GM12878 (cell line): ENCODE results near the gene CEP89. TPM values are rescaled to one million over a fixed set of nuclear protein-coding genes. Genes with fewer than 3 reads are reported as not detected.

Experiments used
- ATAC-seq: fragments of 200-7000 bp; cut with Tn5 transposase; 3 replicates; pipeline ENCODE4 v1.9.1; 2020; ENCODE audit warnings: mild to moderate bottlenecking, moderate library complexity
- BruUV-seq: library from RNA; stranded (reverse); fragments of 400-500 nt; replicated peaks from 2 replicates; lab custom pipeline; 2021; lab: Mats Ljungman, UMichigan
- CTCF ChIA-PET: fragments of 300-600 bp; sonication (Branson Sonifier 250); formaldehyde crosslinking; extraction: SDS; loops from one replicate; lab custom pipeline; 2021; ENCODE audit warnings: inconsistent platforms; lab: Yijun Ruan, JAX
- POLR2A ChIA-PET: fragments of 350-600 bp; formaldehyde crosslinking; extraction: SDS; loops from one replicate; lab custom pipeline; 2021; ENCODE audit warnings: inconsistent platforms; lab: Charles Lee
- RAD21 ChIA-PET: fragments of 300-600 bp; sonication (Branson Sonifier 250); formaldehyde crosslinking; loops from one replicate; lab custom pipeline; 2023; ENCODE audit warnings: antibody characterized with exemption; ENCODE audit not compliant: unreplicated experiment; lab: Charles Lee
- SMC1A ChIA-PET: fragments of 300-600 bp; sonication (Branson Sonifier 250); formaldehyde crosslinking; loops from one replicate; lab custom pipeline; 2023; ENCODE audit not compliant: unreplicated experiment, uncharacterized antibody; lab: Charles Lee
- DNase-seq: peaks from one replicate; pipeline ENCODE4 v3.0.0-alpha.2; 2011; ENCODE audit warnings: low read depth, low spot score
- FAIRE-seq: peaks from 3 replicates; lab custom pipeline; 2011; peaks lifted over from hg19 to GRCh38; lab: Jason Lieb, UNC
- H2AFZ ChIP-seq: 2 replicates; pipeline ENCODE4 v1.6.0; 2011; ENCODE audit warnings: low read depth, low read length, control low read depth; ENCODE audit not compliant: control insufficient read depth
- H3K27ac ChIP-seq: 2 replicates; pipeline ENCODE4 v1.5.1; 2011; ENCODE audit warnings: control low read depth; ENCODE audit not compliant: control insufficient read depth, insufficient read depth
- H3K27me3 ChIP-seq, 2 experiments: replicated peaks in 1 of 2; 2 replicates each; pipeline versions ENCODE4 v1.6.0 to v1.6.1; 2011; ENCODE audit warnings: low read length in 1 of 2; ENCODE audit not compliant: control insufficient read depth in 2 of 2, insufficient read depth in 2 of 2
- H3K36me3 ChIP-seq, 2 experiments: 2 replicates each; pipeline ENCODE4 v1.5.1; 2011; ENCODE audit warnings: low read length in 1 of 2; ENCODE audit not compliant: control insufficient read depth in 2 of 2, insufficient read depth in 2 of 2
- H3K4me1 ChIP-seq: 2 replicates; pipeline ENCODE4 v1.6.1; 2011; ENCODE audit warnings: mild to moderate bottlenecking, low read length, moderate library complexity, mixed read lengths; ENCODE audit not compliant: control insufficient read depth, insufficient read depth
- H3K4me2 ChIP-seq: 2 replicates; pipeline ENCODE4 v1.6.0; 2011; ENCODE audit warnings: control low read depth; ENCODE audit not compliant: control insufficient read depth, insufficient read depth
- H3K4me3 ChIP-seq: fragments of 200-600 bp; sonication (generic); 2 replicates; pipeline ENCODE4 v1.5.1; 2016
- H3K79me2 ChIP-seq: 2 replicates; pipeline ENCODE4 v1.6.0; 2011; ENCODE audit warnings: low read length; ENCODE audit not compliant: control insufficient read depth, insufficient read depth
- H3K9ac ChIP-seq: 2 replicates; pipeline ENCODE4 v1.8.0; 2011; ENCODE audit warnings: low read length, control low read depth, mixed read lengths; ENCODE audit not compliant: control insufficient read depth, insufficient read depth
- H3K9me3 ChIP-seq: replicated peaks from 3 replicates; pipeline ENCODE4 v1.5.1; 2011; ENCODE audit warnings: mild to moderate bottlenecking, low read length; ENCODE audit not compliant: control insufficient read depth, insufficient read depth
- H4K20me1 ChIP-seq: 2 replicates; pipeline ENCODE4 v1.6.0; 2011; ENCODE audit not compliant: control insufficient read depth, insufficient read depth
- ETV6 ChIP-seq, 2 experiments: fragments of 450-650 bp in 1 of 2; IDR thresholded peaks in 1 of 2; conservative IDR thresholded peaks in 1 of 2; 2 replicates each; pipeline ENCODE4 v1.6.1; 2014; ENCODE audit warnings: antibody characterized with exemption in 1 of 2, borderline replicate concordance in 1 of 2, low read depth in 1 of 2, mild to moderate bottlenecking in 1 of 2, moderate library complexity in 1 of 2
- EZH2 ChIP-seq: IDR thresholded peaks from 2 replicates; pipeline ENCODE4 v1.6.1; 2012; ENCODE audit warnings: low read depth, mild to moderate bottlenecking, control low read depth, inconsistent platforms, low read length, borderline replicate concordance; ENCODE audit not compliant: control insufficient read depth
- FOXK2 ChIP-seq: fragments of 450-650 bp; IDR thresholded peaks from 2 replicates; pipeline ENCODE4 v1.6.1; 2017; ENCODE audit warnings: mild to moderate bottlenecking, moderate library complexity
- GATAD2B ChIP-seq: fragments of 450-650 bp; conservative IDR thresholded peaks from 2 replicates; pipeline ENCODE4 v1.6.1; 2017; ENCODE audit warnings: low read depth, mild to moderate bottlenecking, moderate library complexity
- JUNB ChIP-seq: IDR thresholded peaks from 2 replicates; pipeline ENCODE4 v1.6.1; 2016; ENCODE audit warnings: antibody characterized with exemption, mild to moderate bottlenecking
- KDM1A ChIP-seq: fragments of 200-600 bp; sonication (generic); IDR thresholded peaks from 2 replicates; pipeline ENCODE4 v1.6.1; 2016; ENCODE audit warnings: borderline replicate concordance
- MAX ChIP-seq: IDR thresholded peaks from 2 replicates; pipeline ENCODE4 v1.6.1; 2012; ENCODE audit warnings: low read depth, low read length, improper control_type of control experiment
- RELA ChIP-seq: fragments of 450-650 bp; IDR thresholded peaks from 2 replicates; pipeline ENCODE4 v1.8.0; 2014; ENCODE audit warnings: borderline replicate concordance; ENCODE audit not compliant: partially characterized antibody
- SIN3A ChIP-seq: IDR thresholded peaks from 2 replicates; pipeline ENCODE4 v1.6.1; 2012; ENCODE audit warnings: low read depth, low read length, improper control_type of control experiment
- SMAD1 ChIP-seq: fragments of 450-650 bp; IDR thresholded peaks from 2 replicates; pipeline ENCODE4 v1.6.1; 2018; ENCODE audit warnings: mild to moderate bottlenecking, low read depth; ENCODE audit not compliant: partially characterized antibody
- SMC3 ChIP-seq: IDR thresholded peaks from 2 replicates; pipeline ENCODE4 v1.6.1; 2011; ENCODE audit warnings: low read length, improper control_type of control experiment, borderline replicate concordance
- SPI1 ChIP-seq: IDR thresholded peaks from 2 replicates; pipeline ENCODE4 v1.6.1; 2011; ENCODE audit warnings: low read depth, mild to moderate bottlenecking, low read length, moderate library complexity, borderline replicate concordance; ENCODE audit not compliant: insufficient read depth
- STAT1 ChIP-seq: fragments of 450-650 bp; conservative IDR thresholded peaks from 2 replicates; pipeline ENCODE4 v1.6.1; 2014; ENCODE audit warnings: antibody characterized with exemption, mild to moderate bottlenecking
- YBX1 ChIP-seq: fragments of 450-650 bp; IDR thresholded peaks from 2 replicates; pipeline ENCODE4 v1.6.1; 2016; ENCODE audit warnings: antibody characterized with exemption
- ZNF274 ChIP-seq: IDR thresholded peaks from one replicate; pipeline ENCODE4 v1.8.0; 2011; ENCODE audit not compliant: insufficient read length, insufficient read depth
- ZNF384 ChIP-seq: IDR thresholded peaks from 2 replicates; pipeline ENCODE4 v1.6.1; 2012; ENCODE audit warnings: low read depth, mild to moderate bottlenecking, low read length, improper control_type of control experiment, borderline replicate concordance
- WGBS: methylation state at CpG from one replicate; pipeline ENCODE4 v1.1.6; 2016; ENCODE audit warnings: low lambda C conversion rate; ENCODE audit not compliant: insufficient replicate concordance, insufficient coverage; ENCODE audit errors: missing lambda C conversion rate; 5-methylcytosine and 5-hydroxymethylcytosine counted together
- in situ Hi-C: fragments of 300-500 bp; cut with MboI; formaldehyde crosslinking; loops from 9 replicates; pipeline ENCODE4 v1.14.3; 2018; ENCODE audit warnings: mixed read lengths
- intact Hi-C: fragments of 100-400 bp; cut with micrococcal nuclease; formaldehyde crosslinking; loops from one replicate; pipeline ENCODE4 v1.14.2; 2022; ENCODE audit not compliant: unreplicated experiment
- polyA plus RNA-seq, 11 experiments: library from polyadenylated mRNA; depleted of rRNA in 4 of 11; unstranded in 6 of 11; stranded (reverse) in 5 of 11; fragments of >200 nt; fragmentation: Nextera tagmentation in 4 of 11; fragmentation: Illumina TruSeq in 1 of 11; extraction: Ambion mirVana in 4 of 11; extraction: Trizol in 1 of 11; gene quantifications; 1 replicate in 1 of 11; 2 replicates in 10 of 11; pipeline versions ENCODE4 v1.2.1 to v1.2.3, GENCODE V29; 2011 to 2016; ENCODE audit warnings: inconsistent platforms in 2 of 11, missing spikeins in 2 of 11, low read depth in 1 of 11
- total RNA-seq, 4 experiments: library from RNA; depleted of rRNA in 3 of 4; stranded (reverse); fragments of >200 nt in 3 of 4; fragmentation: Illumina TruSeq in 1 of 4; extraction: Trizol in 1 of 4; gene quantifications; 2 replicates each; pipeline versions ENCODE4 v1.2.1 to v1.2.3, GENCODE V29; 2013 to 2021
- TF ChIP-seq, protein P1 (sequence below): IDR thresholded peaks from 2 replicates; pipeline ENCODE4 v1.6.1; 2012; ENCODE audit warnings: low read depth, low read length, improper control_type of control experiment
- TF ChIP-seq, protein P2 (sequence below): IDR thresholded peaks from 2 replicates; pipeline ENCODE4 v1.6.1; 2012; ENCODE audit warnings: low read length, inconsistent platforms

Gene CEP89
- total and polyA plus RNA-seq, 10 of the 15 experiments (the other 5 are each of a cell fraction or from before 2014, with no cell fraction given): 6.0 to 19.3 (median 10.2) TPM

GRCh38 chr19:32891609-32892008 is 80.1 kb downstream of the CEP89 start:
- ChIA-PET POLR2A (no interaction called here), SMC1A (no interaction called here), RAD21 (no interaction called here), CTCF (no interaction called here)
- in situ Hi-C loops (no loop called here), intact Hi-C loops (no loop called here)
- no TSS peak for BruUV-seq
- Histone ChIP-seq H3K9me3 (peaks cover 4% of the 10 kb centered on the region; the same call in 2 of the 3 replicates), H3K27me3 (no peaks in the 10 kb centered on the region), H3K9ac (no peak overlapping the region), H3K4me2 (no peak overlapping the region), H3K36me3 (peaks cover 0 to 4% of the 10 kb centered on the region in 2 experiments; a peak in 1 of 4 replicates), H4K20me1 (no peaks in the 10 kb centered on the region), H3K4me1 (peaks cover 2% of the 10 kb centered on the region; the same call in 1 of the 2 replicates), H3K27ac (no peak overlapping the region), H3K4me3 (no peak overlapping the region), H2AFZ (no peak overlapping the region), H3K79me2 (no peaks in the 10 kb centered on the region)
- ATAC-seq (no peak), DNase-seq (no peak), FAIRE-seq (no peak)
- no peak for TF ChIP-seq ETV6 (conservative IDR thresholded peaks at IDR 0.05 in 1 of 2, IDR thresholded peaks at IDR 0.05 in 1 of 2; ENCODE audit: borderline replicate concordance in 1 of 2, low read depth in 1 of 2)
- TF ChIP-seq KDM1A: no peak
- TF ChIP-seq, protein P1, sequence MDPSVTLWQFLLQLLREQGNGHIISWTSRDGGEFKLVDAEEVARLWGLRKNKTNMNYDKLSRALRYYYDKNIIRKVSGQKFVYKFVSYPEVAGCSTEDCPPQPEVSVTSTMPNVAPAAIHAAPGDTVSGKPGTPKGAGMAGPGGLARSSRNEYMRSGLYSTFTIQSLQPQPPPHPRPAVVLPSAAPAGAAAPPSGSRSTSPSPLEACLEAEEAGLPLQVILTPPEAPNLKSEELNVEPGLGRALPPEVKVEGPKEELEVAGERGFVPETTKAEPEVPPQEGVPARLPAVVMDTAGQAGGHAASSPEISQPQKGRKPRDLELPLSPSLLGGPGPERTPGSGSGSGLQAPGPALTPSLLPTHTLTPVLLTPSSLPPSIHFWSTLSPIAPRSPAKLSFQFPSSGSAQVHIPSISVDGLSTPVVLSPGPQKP: no peak
- no peak for TF ChIP-seq SPI1
- no peak for TF ChIP-seq FOXK2
- TF ChIP-seq SMAD1: no peak
- no peak for TF ChIP-seq STAT1
- TF ChIP-seq SIN3A: no peak
- no peak for TF ChIP-seq ZNF384
- TF ChIP-seq JUNB: no peak
- TF ChIP-seq, protein P2, sequence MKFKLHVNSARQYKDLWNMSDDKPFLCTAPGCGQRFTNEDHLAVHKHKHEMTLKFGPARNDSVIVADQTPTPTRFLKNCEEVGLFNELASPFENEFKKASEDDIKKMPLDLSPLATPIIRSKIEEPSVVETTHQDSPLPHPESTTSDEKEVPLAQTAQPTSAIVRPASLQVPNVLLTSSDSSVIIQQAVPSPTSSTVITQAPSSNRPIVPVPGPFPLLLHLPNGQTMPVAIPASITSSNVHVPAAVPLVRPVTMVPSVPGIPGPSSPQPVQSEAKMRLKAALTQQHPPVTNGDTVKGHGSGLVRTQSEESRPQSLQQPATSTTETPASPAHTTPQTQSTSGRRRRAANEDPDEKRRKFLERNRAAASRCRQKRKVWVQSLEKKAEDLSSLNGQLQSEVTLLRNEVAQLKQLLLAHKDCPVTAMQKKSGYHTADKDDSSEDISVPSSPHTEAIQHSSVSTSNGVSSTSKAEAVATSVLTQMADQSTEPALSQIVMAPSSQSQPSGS: no peak
- TF ChIP-seq YBX1: no peak
- TF ChIP-seq ZNF274: no peak
- no peak for TF ChIP-seq EZH2
- TF ChIP-seq SMC3: no peak
- no peak for TF ChIP-seq GATAD2B
- TF ChIP-seq MAX: no peak
- no peak for TF ChIP-seq RELA
- WGBS: 94% methylated on average over 2 of the region's 2 CpGs
